H9 (cell line): Measurements from ENCODE around the gene HIBCH. TPM values are rescaled to one million over a fixed set of nuclear protein-coding genes. Genes with fewer than 3 reads are reported as not detected.

ENCODE experiments used
- DNase-seq: peaks from one replicate; pipeline ENCODE4 v3.0.0-alpha.2; 2017
- H2AFZ ChIP-seq: one replicate; pipeline ENCODE4 v1.6.1; 2013; ENCODE audit warnings: mild to moderate bottlenecking, low read length, control low read depth, moderate library complexity
- H2AK5ac ChIP-seq: 2 replicates; pipeline ENCODE4 v1.6.1; 2013; ENCODE audit warnings: low read length, control low read depth, mixed read lengths; ENCODE audit not compliant: insufficient read length
- H2BK120ac ChIP-seq: one replicate; pipeline ENCODE4 v1.6.1; 2013; ENCODE audit warnings: low read depth, mild to moderate bottlenecking, low read length, control low read depth, inconsistent platforms; ENCODE audit not compliant: poor library complexity, severe bottlenecking
- H2BK12ac ChIP-seq: 2 replicates; pipeline ENCODE4 v1.6.1; 2013; ENCODE audit warnings: low read length, control low read depth, mixed read lengths, low read depth; ENCODE audit not compliant: insufficient read length
- H2BK15ac ChIP-seq: 2 replicates; pipeline ENCODE4 v1.6.1; 2013; ENCODE audit warnings: low read depth, low read length, control low read depth
- H2BK20ac ChIP-seq: one replicate; pipeline ENCODE4 v1.6.1; 2013; ENCODE audit warnings: low read depth, mild to moderate bottlenecking, low read length, control low read depth, inconsistent platforms; ENCODE audit not compliant: poor library complexity, severe bottlenecking
- H2BK5ac ChIP-seq: 2 replicates; pipeline ENCODE4 v1.6.1; 2013; ENCODE audit warnings: low read length, control low read depth, mixed read lengths; ENCODE audit not compliant: insufficient read length
- H3K14ac ChIP-seq: 2 replicates; pipeline ENCODE4 v1.6.1; 2013; ENCODE audit warnings: low read length, control low read depth; ENCODE audit not compliant: insufficient read depth
- H3K18ac ChIP-seq: 2 replicates; pipeline ENCODE4 v1.6.1; 2013; ENCODE audit warnings: low read depth, mild to moderate bottlenecking, mixed read lengths, low read length, control low read depth; ENCODE audit not compliant: insufficient read length
- H3K23ac ChIP-seq: 2 replicates; pipeline ENCODE4 v1.6.1; 2013; ENCODE audit warnings: low read length, control low read depth, mixed read lengths, low read depth; ENCODE audit not compliant: insufficient read length
- H3K23me2 ChIP-seq: 2 replicates; pipeline ENCODE4 v1.6.1; 2013; ENCODE audit warnings: low read depth, mild to moderate bottlenecking, mixed read lengths, low read length, control low read depth; ENCODE audit not compliant: insufficient read length, poor library complexity, severe bottlenecking
- H3K27ac ChIP-seq: 2 replicates; pipeline ENCODE4 v1.5.1; 2013; ENCODE audit warnings: low read length, control low read depth, mixed read lengths, low read depth; ENCODE audit not compliant: insufficient read length
- H3K27me3 ChIP-seq: 2 replicates; pipeline ENCODE4 v1.6.1; 2013; ENCODE audit warnings: low read length, control low read depth, inconsistent platforms; ENCODE audit not compliant: insufficient read depth
- H3K4ac ChIP-seq: 2 replicates; pipeline ENCODE4 v1.6.1; 2013; ENCODE audit warnings: low read depth, mild to moderate bottlenecking, control low read depth, inconsistent platforms, low read length, moderate library complexity
- H3K4me1 ChIP-seq: 2 replicates; pipeline ENCODE4 v1.6.1; 2013; ENCODE audit warnings: low read length, control low read depth, inconsistent platforms; ENCODE audit not compliant: insufficient read depth
- H3K4me2 ChIP-seq: 2 replicates; pipeline ENCODE4 v1.6.1; 2013; ENCODE audit warnings: low read length, control low read depth, mixed read lengths; ENCODE audit not compliant: insufficient read length, insufficient read depth
- H3K56ac ChIP-seq: 2 replicates; pipeline ENCODE4 v1.6.1; 2013; ENCODE audit warnings: low read depth, mild to moderate bottlenecking, mixed read lengths, low read length, control low read depth; ENCODE audit not compliant: insufficient read length
- H3K79me1 ChIP-seq: 2 replicates; pipeline ENCODE4 v1.6.1; 2013; ENCODE audit warnings: low read depth, mild to moderate bottlenecking, moderate library complexity, low read length, control low read depth, inconsistent platforms; ENCODE audit not compliant: insufficient read depth, poor library complexity, severe bottlenecking
- H3K79me2 ChIP-seq: 2 replicates; pipeline ENCODE4 v1.6.1; 2013; ENCODE audit warnings: low read length, control low read depth, inconsistent platforms; ENCODE audit not compliant: insufficient read depth
- H3K9ac ChIP-seq: 2 replicates; pipeline ENCODE4 v1.6.1; 2013; ENCODE audit warnings: low read length, control low read depth, mixed read lengths; ENCODE audit not compliant: insufficient read length; ENCODE audit errors: extremely low read depth
- H3K9me3 ChIP-seq: one replicate; pipeline ENCODE4 v1.6.1; 2013; ENCODE audit warnings: low read depth, low read length, inconsistent platforms; ENCODE audit not compliant: control insufficient read depth
- H3T11ph ChIP-seq: one replicate; pipeline ENCODE4 v1.6.1; 2013; ENCODE audit warnings: mild to moderate bottlenecking, low read length, control low read depth, inconsistent platforms
- H4K20me1 ChIP-seq: one replicate; pipeline ENCODE4 v1.6.1; 2013; ENCODE audit not compliant: control insufficient read depth, insufficient read length, insufficient read depth
- H4K5ac ChIP-seq: 2 replicates; pipeline ENCODE4 v1.6.1; 2013; ENCODE audit warnings: low read depth, mild to moderate bottlenecking, mixed read lengths, low read length, control low read depth; ENCODE audit not compliant: insufficient read length
- H4K8ac ChIP-seq: replicated peaks from 2 replicates; pipeline ENCODE4 v1.6.1; 2013; ENCODE audit warnings: low read length, control low read depth, mixed read lengths, low read depth; ENCODE audit not compliant: insufficient read length
- H4K91ac ChIP-seq: 2 replicates; pipeline ENCODE4 v1.6.1; 2013; ENCODE audit warnings: low read depth, mild to moderate bottlenecking, moderate library complexity, mixed read lengths, low read length, control low read depth; ENCODE audit not compliant: insufficient read length
- H3K27ac Mint-ChIP-seq, 3 experiments: 2 replicates in 2 of 3; 3 replicates in 1 of 3; pipeline ENCODE4 v1.8.0; 2020 to 2021; ENCODE audit warnings: mixed read lengths in 3 of 3, mild to moderate bottlenecking in 1 of 3, moderate library complexity in 1 of 3
- H3K27me3 Mint-ChIP-seq: 2 replicates; pipeline ENCODE4 v1.8.0; 2021; ENCODE audit warnings: low read depth, mild to moderate bottlenecking, moderate library complexity, mixed read lengths
- H3K36me3 Mint-ChIP-seq, 3 experiments: 2 replicates in 2 of 3; 3 replicates in 1 of 3; pipeline ENCODE4 v1.8.0; 2020 to 2021; ENCODE audit warnings: low read depth in 3 of 3, mixed read lengths in 3 of 3; ENCODE audit not compliant: insufficient read depth in 1 of 3
- H3K4me1 Mint-ChIP-seq, 2 experiments: 2 replicates each; pipeline ENCODE4 v1.8.0; 2020; ENCODE audit warnings: mixed read lengths in 2 of 2
- H3K4me3 Mint-ChIP-seq, 2 experiments: 2 replicates in 1 of 2; 3 replicates in 1 of 2; pipeline ENCODE4 v1.8.0; 2020 to 2021; ENCODE audit warnings: mild to moderate bottlenecking in 2 of 2, mixed read lengths in 2 of 2, moderate library complexity in 1 of 2
- H3K9me3 Mint-ChIP-seq, 2 experiments: 2 replicates in 1 of 2; 3 replicates in 1 of 2; pipeline ENCODE4 v1.8.0; 2020; ENCODE audit warnings: mild to moderate bottlenecking in 2 of 2, mixed read lengths in 2 of 2, moderate library complexity in 1 of 2
- CTCF ChIP-seq: fragments of 200-600 bp; sonication (generic); conservative IDR thresholded peaks from 3 replicates; pipeline ENCODE4 v1.8.0; 2021; ENCODE audit warnings: antibody characterized with exemption, mild to moderate bottlenecking
- WGBS: extraction: QIAGEN DNeasy Blood & Tissue Kit; methylation state at CpG from one replicate; pipeline ENCODE4 v1.1.7; 2013; ENCODE audit warnings: missing lambda C conversion rate, low lambda C conversion rate, mixed read lengths; ENCODE audit not compliant: insufficient read length; ENCODE audit errors: extremely low coverage; 5-methylcytosine and 5-hydroxymethylcytosine counted together
- total RNA-seq: library from RNA; stranded (reverse); gene quantifications from 2 replicates; pipeline ENCODE4 v1.2.1, GENCODE V29; 2021

The HIBCH gene
- total RNA-seq, 1 experiment from 2014 or later, result 28.0 TPM

GRCh38 chr2:190179754-190180312, 139.8 kb downstream of the HIBCH start:
- no peak for TF ChIP-seq CTCF
- H3K23ac ChIP-seq, result no peak overlapping the region
- H4K5ac ChIP-seq, result no peak overlapping the region
- no peak overlapping the region for H3K18ac ChIP-seq
- no CpG with 5 or more reads among the region's 13 CpGs for WGBS
- no peak overlapping the region for H2BK12ac ChIP-seq
- no peak overlapping the region; the same call in 1 of the 2 replicates for H3K14ac ChIP-seq
- H3K27me3 ChIP-seq, result no peaks in the 10 kb centered on the region; the same call in 1 of the 2 replicates
- Mint-ChIP-seq H3K36me3 (no peaks in the 10 kb centered on the region), H3K4me1 (peaks cover 9 to 11% of the 10 kb centered on the region in 2 experiments), H3K27ac (no peak overlapping the region), H3K4me3 (peak overlapping the region; percentile 56 to 79), H3K27me3 (peaks cover 18% of the 10 kb centered on the region), H3K9me3 (no peaks in the 10 kb centered on the region)
- peaks cover 2% of the 10 kb centered on the region; the same call in 1 of the 2 replicates for H3K4me1 ChIP-seq
- H3K4ac ChIP-seq, result no peak overlapping the region
- no peaks in the 10 kb centered on the region for H3K23me2 ChIP-seq
- H3K4me2 ChIP-seq, result peak overlapping the region; percentile 55
- no peak overlapping the region for H2AK5ac ChIP-seq
- DNase-seq, result no peak
- no peak overlapping the region for H3K56ac ChIP-seq
- H3K79me1 ChIP-seq, result no peaks in the 10 kb centered on the region
- H3K9me3 ChIP-seq, result no peaks in the 10 kb centered on the region
- H3T11ph ChIP-seq, result no peak overlapping the region
- H3K79me2 ChIP-seq, result no peaks in the 10 kb centered on the region
- no peak overlapping the region for H2BK20ac ChIP-seq
- no peak overlapping the region for H3K27ac ChIP-seq
- no peak overlapping the region for H2BK120ac ChIP-seq
- H4K20me1 ChIP-seq, result no peaks in the 10 kb centered on the region
- no peak overlapping the region for H4K8ac ChIP-seq
- no peak overlapping the region for H2BK15ac ChIP-seq
- H2BK5ac ChIP-seq, result no peak overlapping the region
- no peak overlapping the region for H4K91ac ChIP-seq
- H2AFZ ChIP-seq, result no peak overlapping the region
- no peak overlapping the region for H3K9ac ChIP-seq
